ENCODE results near the gene SLC41A1.

Gene SLC41A1

DNA sequence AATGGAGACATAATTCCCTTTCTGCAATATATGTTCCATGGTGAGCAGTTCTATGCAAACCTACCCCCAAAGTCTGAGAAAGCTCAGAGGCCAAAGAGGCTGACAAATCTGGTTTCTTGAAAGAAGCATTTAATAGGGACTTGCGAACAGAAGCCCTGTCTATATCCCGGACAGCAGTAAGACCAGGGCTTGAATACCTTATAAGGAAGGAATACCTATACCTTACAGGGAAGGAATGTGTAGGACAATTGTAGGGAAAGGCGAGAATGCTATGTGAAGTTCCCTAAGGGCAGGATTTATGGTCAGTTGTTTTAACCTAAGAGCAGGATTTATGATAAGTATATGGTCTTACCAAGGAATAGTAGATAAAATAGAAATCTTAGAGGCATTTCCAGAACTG, 5.0 kb upstream of the SLC41A1 start:
- DNase-seq: no peak

DNA sequence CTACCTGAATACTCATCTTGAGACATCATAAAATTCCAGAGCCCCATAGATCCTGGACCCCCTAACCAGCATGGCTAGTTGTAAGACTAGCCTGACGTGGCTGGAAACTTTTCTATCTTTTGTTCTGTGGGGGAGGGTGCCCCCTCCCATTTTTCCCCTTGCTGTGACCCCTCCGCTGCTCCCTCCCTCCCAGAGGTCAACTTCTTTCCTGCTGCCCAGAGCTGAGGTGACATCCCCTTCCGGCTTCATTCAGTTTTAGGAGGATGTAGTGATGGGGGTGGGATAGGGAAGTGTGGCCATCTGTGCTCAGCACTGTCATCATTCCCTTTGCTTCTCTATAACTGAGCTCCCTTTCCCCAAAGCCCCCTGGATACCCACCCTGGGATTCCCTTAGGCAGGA, 4.4 kb upstream of the SLC41A1 start:
- no peak for DNase-seq

GRCh38 chr1:205813755-205814058, 709 bp upstream of the SLC41A1 start:
- DNase-seq: no peak

- no peak for DNase-seq
Measured at GRCh38 chr1:205812271-205812877, 624 bp downstream of the SLC41A1 start.

DNA sequence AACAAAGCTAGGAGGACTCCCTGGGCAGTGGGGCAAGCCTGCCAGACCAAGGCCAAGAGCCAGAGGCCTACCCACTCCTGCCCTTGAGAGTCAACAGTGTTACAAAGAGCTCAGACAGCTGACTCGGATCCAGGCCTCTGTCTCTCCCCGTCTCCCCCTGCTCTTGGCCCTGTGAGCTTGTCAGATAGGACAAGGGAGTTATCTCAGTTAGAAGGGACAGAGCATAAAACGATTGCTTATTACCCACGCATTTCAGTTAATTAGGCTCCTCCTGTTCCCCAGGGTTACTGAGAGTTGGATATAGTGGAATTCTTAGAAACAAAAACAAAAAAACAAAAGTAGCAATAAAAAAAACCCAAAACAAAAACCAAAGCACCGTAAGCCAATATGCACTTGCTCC, 1.3 kb downstream of the SLC41A1 start:
- no peak for DNase-seq

DNA sequence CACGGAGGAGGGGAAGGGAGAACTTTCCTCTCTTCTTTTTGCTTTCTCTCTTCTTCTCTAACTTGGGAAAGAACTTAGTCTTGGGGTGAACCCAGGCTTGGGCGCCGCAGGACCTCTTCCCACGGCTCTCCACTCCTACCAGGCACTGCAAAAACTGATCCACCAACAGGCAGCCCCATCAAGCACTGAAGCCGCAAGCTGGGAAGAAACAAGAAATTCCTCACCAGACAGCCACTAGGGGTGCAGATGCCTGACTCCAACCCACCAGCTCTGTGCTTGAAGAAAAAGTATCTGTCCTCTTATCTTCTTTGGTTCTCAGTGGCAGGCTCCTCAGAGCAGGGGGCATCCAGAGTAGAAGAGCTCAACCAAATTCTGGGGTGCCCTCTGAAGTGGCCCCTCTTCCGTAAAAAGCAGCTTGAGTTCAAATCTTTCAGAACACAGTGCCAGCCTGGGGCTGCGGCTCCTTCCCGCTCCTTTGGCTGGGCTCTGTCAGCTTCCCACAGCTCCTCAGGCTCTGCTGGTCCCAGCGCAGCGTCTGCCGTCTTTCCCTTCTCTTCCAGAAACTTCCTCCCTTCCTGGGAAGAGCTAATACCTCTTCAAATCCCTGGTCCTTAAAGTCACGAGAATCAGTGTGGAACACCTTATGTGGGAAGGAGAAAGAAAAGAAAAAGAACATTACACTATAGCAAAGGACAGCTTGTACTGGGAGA, 2.4 kb downstream of the SLC41A1 start:
- no peak for DNase-seq

DNA sequence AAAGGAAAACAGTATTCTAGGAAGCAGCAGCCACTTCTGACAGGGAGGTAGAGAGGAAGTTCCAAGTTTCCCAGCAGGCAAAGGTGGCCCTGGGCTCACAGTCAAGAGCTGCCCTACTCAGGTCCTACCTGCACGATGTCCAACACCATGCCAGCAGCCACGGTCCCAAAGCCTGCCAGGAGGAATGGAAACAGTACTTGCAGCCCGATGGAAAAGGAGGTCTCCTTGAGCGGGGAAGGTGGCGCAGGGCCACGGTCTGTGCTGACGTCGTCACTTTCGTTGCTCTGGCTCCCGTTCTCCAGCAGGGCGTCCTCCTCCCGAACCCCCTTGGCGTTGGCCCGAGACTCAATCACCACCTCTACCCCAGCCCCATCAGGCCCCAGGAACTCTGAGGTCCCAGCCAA, 3.1 kb downstream of the SLC41A1 start:
- DNase-seq: no peak

DNA sequence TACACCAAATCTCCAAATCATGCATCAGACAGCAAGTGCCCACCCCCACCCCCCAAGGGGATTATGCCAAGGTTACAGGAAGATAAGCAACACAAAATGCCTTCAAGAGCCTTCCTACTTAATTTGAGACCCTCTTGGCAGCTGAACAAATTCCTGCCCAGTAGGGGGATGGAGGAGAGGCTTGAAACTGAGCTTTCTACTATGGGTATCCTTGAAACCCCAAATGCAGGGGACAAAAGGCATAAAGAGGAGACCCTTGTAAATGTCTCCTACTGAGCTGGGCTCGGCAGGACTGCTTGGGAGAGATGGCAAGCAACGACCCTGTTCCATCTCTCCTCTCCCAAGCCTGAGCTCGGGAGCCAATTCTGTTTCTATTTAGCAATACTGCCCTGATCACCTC, 3.5 kb downstream of the SLC41A1 start:
- no peak for DNase-seq

GRCh38 chr1:205805082-205805711, 7.8 kb downstream of the SLC41A1 start:
- no peak for DNase-seq

- no peak for DNase-seq
Measured at GRCh38 chr1:205804605-205805004, 8.4 kb downstream of the SLC41A1 start.

GRCh38 chr1:205803986-205804385, 9.0 kb downstream of the SLC41A1 start:
- DNase-seq: no peak

GRCh38 chr1:205802060-205802459, 10.9 kb downstream of the SLC41A1 start:
- no peak for DNase-seq

DNA sequence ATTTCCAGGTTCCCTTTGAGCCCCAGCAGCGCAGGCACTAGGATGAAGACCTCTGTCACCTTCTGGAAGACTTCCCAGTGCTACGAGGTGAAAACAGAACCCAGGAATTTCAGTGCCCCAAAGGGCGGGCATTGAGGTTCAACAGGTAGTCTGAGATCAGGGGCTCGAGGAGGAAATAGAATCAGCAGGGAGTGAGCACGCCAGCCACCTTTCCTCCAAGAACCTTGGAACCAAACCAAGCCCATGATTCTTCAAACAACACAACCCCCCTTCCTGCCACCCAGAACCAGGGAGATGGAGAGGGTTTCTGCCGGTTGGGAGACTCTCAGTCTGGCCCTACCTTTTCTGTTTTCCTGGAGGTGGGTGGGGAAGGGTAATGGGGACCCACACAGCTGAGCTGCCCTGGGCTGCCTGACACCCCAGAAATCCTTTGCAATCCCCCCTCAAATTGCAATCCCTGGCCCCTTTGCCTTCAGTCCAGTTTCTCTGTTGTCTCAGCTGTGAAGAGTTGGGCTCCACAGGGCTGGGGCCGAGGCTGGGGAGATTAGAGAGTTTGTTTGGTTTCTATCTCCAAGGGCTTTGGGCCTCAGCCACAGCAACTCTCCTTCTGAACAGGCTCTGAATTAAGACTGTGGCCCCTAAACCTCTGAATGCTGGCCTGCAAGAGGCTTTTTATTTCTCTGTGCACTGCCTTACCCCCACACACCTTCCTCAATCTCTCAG, 11.9 kb downstream of the SLC41A1 start:
- peak; percentile 55 for DNase-seq

DNA sequence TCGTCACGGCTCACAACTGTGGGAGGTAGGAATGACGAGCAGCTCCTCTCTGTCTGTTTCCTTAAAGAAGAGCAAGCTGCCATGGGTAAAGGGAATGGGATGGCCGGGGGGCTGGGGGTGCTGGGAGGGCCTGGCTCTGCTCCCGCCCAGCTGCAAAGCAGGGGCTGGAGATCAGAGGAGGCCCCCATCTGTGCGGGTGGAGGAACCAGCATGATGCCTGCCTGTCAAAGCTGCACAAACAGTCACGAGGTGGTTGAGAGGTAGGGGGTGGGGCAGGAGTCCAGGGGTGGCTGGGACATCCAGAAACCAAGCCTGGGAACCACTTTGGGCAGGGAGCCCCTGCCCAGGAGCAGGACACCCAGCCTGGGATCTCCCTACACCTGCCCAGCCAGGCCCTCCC, 12.6 kb downstream of the SLC41A1 start:
- DNase-seq: peak; percentile 16

GRCh38 chr1:205798577-205798976, 14.4 kb downstream of the SLC41A1 start:
- DNase-seq: no peak

- no peak for DNase-seq
Measured at GRCh38 chr1:205797168-205797567, 15.8 kb downstream of the SLC41A1 start.

DNA sequence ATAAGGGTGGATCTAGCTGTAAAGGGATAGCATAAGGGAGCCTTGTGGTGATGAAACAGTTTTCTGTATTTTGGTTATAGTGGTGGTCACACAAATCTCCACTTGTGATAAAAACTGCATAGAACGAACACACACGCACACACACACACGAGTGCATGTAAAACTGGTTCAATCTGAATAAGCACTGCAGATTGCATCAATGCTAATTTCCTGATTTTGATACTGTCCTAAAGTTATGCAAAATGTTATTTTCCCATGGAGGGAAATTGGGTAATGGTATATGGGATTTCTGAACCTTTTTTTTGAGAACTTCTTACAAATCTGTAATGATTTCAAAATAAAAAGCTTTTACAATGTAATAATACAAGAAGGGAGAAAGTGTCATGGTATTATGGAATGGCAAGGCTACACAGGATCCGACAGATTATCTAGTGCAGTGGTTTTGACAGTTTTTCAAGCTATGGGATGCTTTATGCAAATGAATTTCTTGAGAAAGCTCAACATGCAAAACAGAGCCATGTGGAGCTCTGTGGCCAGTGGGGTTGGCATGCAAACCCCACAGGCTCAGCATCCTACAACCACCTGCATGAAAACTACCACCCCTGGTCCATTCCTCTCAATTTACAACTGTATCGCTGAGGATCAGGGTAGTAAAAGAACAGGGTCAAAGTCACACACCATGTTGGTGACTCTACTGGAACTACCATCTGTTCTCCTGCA, 18.8 kb downstream of the SLC41A1 start:
- DNase-seq: no peak

- DNase-seq: no peak
Measured at GRCh38 chr1:205792961-205793673, 19.9 kb downstream of the SLC41A1 start.

- DNase-seq: no peak
Measured at GRCh38 chr1:205792481-205792881, 20.5 kb downstream of the SLC41A1 start.

DNA sequence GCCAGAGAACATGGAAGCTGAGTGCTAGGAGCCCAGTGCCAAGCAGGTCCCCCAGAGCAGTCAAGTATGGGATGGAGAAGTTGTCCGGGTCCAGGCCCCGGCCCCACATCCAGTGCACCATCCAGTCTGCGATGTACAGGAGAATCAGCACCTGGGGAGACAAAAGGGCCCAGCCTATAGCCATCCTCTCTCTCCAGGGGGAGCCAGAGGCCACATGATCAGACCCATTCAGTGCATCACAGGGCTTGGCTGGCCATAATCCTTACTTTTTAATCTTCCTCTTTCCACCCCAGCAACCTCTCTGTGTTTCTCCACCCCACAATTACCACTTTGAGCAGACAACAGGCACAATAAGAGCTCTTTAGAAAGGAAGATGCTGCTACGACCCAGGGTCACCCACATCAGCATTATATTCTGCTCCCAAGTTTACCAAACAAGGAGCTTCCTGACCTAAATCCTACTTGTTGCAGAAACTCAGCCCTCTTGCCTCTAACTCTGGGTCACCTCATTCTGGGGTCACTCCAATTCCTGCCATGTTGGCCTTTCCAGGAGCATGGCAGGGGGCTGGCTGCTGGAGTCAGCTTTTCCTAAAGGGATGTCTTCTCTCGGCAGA, 21.3 kb downstream of the SLC41A1 start:
- DNase-seq: peak; percentile 24

GRCh38 chr1:205787287-205787916, 25.6 kb downstream of the SLC41A1 start:
- DNase-seq: no peak

DNA sequence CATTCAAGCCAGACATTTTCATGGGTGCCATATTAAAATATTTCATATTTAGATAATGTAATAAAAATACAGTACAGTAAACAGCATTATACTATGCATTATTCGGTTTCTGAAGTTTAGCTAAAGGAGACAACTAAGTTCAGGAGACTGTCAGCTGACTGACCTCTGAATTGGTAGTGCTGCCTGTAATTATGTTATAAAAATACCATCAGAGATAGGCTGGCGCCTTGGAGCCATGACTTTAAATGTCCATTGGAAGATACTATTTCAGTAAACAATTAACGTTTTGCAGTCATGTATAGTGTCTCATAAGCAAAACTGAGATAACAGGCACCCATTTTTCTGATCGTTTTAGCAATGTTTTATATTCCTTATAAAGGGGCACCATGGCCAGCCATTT, 26.4 kb downstream of the SLC41A1 start:
- no peak for DNase-seq
